HG02840 (cell line): Measurements from ENCODE around the gene PRR5L.
"Not testable (repeated sequence)": the region's sequence is repeated elsewhere in the genome, so short reads cannot be mapped to it uniquely, and the experiment has no call there.

ENCODE experiments used
- ATAC-seq: cut with Tn5 transposase; IDR thresholded peaks from one replicate; pipeline ENCODE4 v1.9.1; 2021; ENCODE audit warnings: mild to moderate bottlenecking, moderate library complexity, moderate number of reproducible peaks; ENCODE audit not compliant: unreplicated experiment, low FRiP score

The PRR5L gene

DNA sequence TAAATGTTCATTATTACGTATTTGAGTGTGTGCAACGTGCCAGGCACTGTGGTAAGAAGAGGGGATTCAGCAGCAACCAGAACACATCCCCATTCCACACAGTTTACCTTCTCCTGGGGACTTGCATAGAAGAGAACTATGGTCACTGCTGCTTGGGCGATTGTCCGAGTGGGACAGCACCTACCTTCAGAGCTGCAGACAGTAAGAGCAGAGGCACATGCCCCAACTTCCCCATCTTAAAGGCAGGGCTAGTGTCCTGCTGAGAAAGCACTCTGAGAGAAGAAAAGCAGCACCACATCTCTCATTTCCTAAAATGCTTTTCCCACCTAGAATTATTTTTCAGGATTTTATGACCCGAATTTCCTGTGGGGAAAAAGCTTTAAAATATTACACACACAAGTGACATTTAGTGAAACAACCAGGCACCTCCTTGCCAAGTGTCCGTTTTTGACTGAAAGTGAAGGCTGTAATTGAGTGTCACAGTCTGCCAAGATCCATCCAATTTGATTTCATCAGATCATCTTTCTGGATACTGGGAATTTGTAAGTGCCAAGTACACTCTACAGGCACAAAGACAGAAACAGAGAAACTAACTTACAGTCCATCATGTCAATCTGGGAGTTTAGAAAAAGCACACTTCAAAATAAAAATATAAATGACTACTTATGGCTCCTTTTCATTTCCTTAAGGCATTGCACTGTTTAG lies 189.4 kb downstream of the PRR5L start:
- no peak for ATAC-seq

DNA sequence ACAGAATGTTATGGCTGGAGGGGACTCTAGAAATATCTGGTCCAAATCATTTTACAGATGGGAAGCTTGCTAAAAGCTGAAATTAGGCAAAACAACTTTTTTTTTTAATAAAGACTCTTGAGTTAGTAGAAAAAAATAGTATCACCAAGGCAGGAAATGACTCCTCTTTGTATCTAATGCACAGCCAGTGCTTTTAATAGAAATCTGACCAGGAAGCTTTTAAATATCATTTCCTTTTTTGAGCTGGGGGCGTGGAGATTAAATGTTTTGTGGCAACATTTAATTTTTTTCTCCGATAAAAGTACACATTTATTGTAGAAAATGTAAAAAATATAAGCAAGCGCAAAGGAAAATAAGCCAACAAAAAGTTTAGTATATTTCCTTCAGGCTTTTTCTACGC lies 191.5 kb downstream of the PRR5L start:
- ATAC-seq, result no peak

DNA sequence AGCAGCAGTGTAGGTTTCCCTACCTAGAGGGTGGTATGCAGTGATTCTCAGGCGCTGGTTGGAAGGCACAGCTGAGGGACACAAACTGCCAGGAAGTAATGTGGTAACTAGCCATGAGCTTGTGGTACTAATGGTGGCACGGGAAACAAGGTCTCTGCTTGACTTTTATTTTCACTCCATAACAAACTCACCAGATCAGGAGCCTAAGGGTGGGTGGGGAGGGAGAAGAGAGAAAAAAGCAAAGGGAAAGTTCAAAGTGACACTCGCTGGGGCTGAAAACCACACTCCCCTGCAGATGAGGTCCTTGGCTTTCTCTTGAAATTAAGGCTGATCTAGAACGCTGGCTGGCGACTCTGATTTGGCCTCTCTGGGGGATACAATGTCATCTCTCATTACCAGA lies 192.0 kb downstream of the PRR5L start:
- no peak for ATAC-seq

DNA sequence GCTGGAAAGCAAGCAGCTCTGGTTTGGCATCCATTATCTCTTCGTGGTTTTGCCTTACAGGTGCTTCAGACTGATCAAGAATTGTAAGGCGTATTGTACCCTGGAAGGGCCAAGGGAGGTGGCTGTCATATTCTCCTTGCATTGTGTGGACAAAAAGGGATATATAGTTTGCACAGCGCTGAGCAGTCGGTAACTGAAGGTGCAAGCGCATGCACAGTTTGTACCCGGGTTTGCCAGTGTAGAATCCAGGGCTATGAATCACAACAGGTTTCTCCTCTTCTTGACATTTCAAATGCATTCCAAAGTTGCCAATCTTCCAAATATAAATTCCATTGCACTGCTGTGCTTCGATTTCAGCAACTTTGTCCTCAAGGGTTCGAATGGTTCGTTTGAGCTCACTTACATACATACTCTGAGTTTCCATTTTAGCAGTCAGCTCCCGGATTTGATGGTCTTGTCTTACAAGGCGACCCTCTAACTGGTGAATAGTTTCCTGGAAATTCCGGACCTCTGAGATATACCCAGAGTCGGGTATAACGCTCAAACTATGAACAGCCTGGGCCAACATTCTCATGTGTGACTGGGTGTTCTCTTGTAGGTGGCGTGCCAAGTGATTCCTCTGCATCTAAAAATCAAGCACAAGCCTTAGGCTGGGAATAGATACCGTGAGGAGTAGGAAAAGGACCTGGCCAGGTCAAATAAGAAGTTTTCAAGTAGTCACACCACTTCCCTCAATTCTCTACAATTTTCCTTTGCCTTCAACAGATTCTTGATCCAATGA lies 194.1 kb downstream of the PRR5L start:
- ATAC-seq, result no peak

GRCh38 chr11:36492724-36493304 lies 196.7 kb downstream of the PRR5L start:
- ATAC-seq, result no peak

DNA sequence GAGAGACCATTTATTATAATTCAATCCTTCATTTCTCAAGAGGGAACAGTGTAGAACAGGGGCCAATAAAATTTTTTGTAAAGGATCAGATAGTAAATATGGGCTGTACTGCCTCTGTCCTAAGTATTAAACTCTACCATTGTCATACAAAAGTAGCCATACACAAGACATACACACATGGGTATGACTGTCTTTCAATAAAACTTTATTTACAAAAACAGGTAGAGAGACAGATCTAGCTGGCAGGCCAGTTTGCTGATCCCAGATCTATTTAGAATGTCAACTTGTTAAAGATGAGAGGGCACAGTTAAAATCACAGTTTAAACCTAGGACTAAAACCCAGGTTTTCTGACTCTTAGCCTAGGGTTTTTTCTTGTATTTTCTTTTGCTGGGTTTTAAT lies 197.2 kb downstream of the PRR5L start:
- no peak for ATAC-seq

DNA sequence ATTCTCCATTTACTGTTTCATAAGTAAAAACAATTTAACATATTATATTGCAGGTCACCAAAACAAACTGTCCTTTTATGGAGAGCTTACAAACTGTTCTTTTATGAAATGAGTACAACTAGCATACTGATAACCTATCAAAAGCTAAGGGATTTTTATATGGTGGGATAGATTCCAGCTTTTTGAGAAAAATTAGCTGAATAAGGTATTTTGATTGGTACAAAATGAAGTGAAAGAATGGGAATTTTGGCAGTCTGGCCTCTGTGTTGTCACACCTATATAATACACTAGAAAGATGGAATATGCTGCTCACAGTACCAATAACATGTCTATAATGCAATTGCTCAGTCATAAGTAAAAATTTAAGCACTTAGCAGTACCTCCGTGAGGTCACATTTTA lies 202.6 kb downstream of the PRR5L start:
- no peak for ATAC-seq

DNA sequence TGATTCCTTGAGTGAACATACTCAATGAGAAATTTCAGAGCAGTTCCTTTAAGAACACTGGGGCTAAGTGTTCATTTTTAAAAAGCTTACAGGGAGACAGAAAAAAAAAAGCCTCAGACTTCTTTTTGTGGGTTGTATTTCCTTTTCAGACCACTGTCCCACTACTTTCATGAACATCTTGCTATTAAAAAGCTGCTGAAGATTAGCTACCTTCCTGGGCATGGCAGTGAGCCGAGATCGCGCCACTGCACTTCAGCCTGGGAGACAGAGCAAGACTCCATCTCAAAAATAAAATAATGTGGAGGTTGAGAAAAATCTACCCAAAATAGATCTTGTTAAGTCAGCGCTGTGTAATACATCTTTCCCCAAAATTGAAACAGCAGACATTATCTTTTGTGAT lies 203.2 kb downstream of the PRR5L start:
- no peak for ATAC-seq

- peak; percentile 70 for ATAC-seq
These were observed 204.2 kb downstream of the PRR5L start for GRCh38 chr11:36500315-36500721.

- ATAC-seq, result no peak
These were observed 205.1 kb downstream of the PRR5L start for GRCh38 chr11:36501236-36501635.

GRCh38 chr11:36507824-36508489 lies 211.9 kb downstream of the PRR5L start:
- ATAC-seq, result no peak

GRCh38 chr11:36508743-36509142 lies 212.7 kb downstream of the PRR5L start:
- no peak for ATAC-seq

DNA sequence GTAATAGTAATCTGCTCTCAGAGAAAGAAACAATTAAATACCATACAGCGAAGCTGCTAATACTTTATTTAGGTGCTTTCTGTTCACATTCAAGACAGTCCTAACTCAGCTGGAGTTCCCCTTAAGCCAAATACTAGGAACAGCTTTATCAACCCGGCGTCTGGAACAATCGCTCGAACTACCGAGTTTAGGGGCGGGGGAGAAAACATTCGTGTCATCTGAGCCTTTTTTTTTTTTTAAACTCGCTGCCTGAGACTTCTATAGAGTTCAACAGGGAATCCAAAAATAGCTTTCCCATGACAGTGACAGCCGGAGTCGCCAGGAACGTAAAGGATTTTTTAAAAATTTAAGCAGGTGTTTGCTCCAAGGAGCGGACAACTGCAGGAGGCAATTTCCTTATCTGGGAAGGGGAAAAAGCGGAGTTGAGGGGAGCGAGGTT lies 213.1 kb downstream of the PRR5L start:
- no peak for ATAC-seq

DNA sequence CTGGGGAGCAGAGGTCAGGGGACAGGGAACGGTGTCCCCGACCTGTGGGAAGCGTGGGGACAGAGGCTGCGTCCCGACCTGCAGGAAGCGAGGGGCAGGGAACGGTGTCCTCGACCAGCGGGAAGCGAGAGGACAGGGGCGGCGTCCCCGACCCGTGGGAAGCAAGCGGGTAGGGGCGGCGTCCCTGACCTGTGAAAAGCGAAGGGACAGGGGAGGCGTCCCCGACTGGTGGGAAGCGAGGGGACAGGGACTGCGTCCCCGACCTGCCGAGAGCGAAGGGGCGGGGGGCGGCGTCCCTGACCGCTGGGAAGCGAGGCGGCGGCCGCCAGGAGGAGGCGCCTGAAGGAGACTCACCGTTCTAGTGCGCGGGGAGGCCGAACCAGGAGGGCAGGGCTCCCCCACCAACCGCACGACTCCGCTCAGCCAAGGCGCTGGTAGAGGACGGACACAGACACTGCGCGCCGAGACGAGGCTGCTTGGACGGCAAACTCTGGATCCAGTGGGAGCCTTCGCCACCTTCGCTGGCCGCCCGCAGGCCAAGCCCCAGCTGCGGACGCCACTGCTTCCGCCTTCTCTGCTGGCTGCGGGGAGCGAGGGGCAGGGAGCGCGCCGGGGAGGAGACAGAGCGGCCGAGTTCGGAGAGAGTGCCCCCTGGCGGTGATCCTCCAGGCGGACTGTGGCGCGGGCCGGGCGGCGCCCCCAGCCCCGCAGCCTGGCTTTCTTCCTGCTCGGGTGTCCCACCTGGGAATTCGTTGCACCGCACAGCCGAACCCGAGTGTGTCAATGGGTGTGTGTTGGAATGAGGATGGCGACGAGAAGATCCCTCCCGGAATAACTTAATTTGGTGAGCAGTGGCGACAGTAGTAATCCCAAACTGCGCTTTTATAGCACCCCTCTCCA lies 213.9 kb downstream of the PRR5L start, which contains the start of gene TRAF6:
TRAF6 (minus strand) TSS at position 579 of the 900 bp plus-strand sequence. CDS start 8,757 bp downstream, outside the sequence.
- peak; percentile 99 for ATAC-seq

GRCh38 chr11:36510594-36510942 lies 214.5 kb downstream of the PRR5L start:
- no peak for ATAC-seq

- ATAC-seq, result not testable (repeated sequence)
These were observed 215.0 kb downstream of the PRR5L start for GRCh38 chr11:36511062-36511461.

GRCh38 chr11:36512016-36512415 lies 215.9 kb downstream of the PRR5L start:
- no peak for ATAC-seq

DNA sequence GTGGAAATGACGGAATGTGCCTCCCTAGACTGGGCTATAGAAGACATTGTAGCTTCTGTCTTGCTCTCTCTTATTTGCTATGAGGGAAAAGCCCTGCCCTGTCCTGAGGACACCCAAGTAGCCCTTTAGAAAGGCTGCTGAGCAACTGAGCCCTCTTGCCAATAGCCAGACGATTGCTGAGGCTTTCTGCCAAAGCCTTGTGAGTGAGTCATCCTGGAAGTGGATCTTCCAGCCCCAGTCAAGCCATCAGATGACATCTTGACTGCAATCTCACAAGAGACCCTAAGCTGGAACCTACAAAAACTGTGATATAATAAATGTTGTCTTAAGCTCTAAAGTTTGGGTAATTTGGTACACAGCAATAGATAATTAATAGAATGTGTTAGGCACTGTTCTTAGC lies 217.9 kb downstream of the PRR5L start:
- ATAC-seq, result no peak
